ENCODE measurements around the gene SPAG9. TPM values are rescaled to one million over a fixed set of nuclear protein-coding genes. Genes with fewer than 3 reads are reported as not detected.

SPAG9 gene
- total RNA-seq, 1 experiment from 2014 or later, result 77.6 TPM

DNA sequence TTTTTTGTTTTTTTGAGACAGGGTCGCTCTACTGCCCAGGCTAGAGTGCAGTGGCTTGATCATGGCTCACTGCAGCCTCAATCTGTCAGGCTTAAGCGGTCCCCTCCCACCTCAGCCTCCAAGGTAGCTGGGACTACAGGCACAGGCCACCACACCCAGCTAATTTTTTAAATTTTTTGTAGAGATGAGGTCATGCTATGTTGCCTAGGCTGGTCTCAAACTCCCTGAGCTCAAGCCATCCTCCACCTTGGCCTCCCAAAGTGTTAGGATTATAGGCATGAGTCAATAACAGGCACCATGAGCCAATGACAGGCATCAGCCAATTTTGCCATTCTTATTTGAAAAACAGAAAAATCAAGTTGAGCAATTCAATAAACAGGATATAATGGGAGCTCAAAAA lies 125.0 kb downstream of the SPAG9 start:
- H2AFZ ChIP-seq (ENCODE audit: low read depth, low read length, poor library complexity, severe bottlenecking), result no peak overlapping the region
- H3K4me2 ChIP-seq (ENCODE audit: low read length), result no peak overlapping the region
- intact Hi-C loops (cut with micrococcal nuclease), result no loop called here
- no peaks in the 10 kb centered on the region for H3K79me2 ChIP-seq (ENCODE audit: insufficient read depth, low read length)
- H3K9me3 ChIP-seq (ENCODE audit: control insufficient read depth in 1 of 2, insufficient read depth in 1 of 2, low read depth in 1 of 2, low read length in 2 of 2), result no peaks in the 10 kb centered on the region
- no peak for DNase-seq (ENCODE audit: low read depth, low spot score)
- H3K27ac ChIP-seq (ENCODE audit: low read depth, low read length), result no peak overlapping the region
- ChIA-PET CTCF (interaction anchor here (1.4 kb wide), 1 partner anchor 158 kb away, joined by 3 read pairs; the partner anchor contains the start of gene NME1), POLR2A (no interaction called here), RAD21 (ENCODE audit: low non-redundant PET in 1 of 2, low total read pairs in 2 of 2, uncharacterized antibody in 2 of 2, unreplicated experiment in 2 of 2) (no interaction called here)
- TF ChIP-seq EZH2phosphoT487 (IDR thresholded peaks at IDR 0.05; ENCODE audit: borderline replicate concordance), result no peak
- TF ChIP-seq, protein P1, sequence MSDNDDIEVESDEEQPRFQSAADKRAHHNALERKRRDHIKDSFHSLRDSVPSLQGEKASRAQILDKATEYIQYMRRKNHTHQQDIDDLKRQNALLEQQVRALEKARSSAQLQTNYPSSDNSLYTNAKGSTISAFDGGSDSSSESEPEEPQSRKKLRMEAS (IDR thresholded peaks at IDR 0.05), result no peak
- no peak for TF ChIP-seq FOSL1 (IDR thresholded peaks at IDR 0.05; ENCODE audit: low read depth)
- TF ChIP-seq, protein P2, sequence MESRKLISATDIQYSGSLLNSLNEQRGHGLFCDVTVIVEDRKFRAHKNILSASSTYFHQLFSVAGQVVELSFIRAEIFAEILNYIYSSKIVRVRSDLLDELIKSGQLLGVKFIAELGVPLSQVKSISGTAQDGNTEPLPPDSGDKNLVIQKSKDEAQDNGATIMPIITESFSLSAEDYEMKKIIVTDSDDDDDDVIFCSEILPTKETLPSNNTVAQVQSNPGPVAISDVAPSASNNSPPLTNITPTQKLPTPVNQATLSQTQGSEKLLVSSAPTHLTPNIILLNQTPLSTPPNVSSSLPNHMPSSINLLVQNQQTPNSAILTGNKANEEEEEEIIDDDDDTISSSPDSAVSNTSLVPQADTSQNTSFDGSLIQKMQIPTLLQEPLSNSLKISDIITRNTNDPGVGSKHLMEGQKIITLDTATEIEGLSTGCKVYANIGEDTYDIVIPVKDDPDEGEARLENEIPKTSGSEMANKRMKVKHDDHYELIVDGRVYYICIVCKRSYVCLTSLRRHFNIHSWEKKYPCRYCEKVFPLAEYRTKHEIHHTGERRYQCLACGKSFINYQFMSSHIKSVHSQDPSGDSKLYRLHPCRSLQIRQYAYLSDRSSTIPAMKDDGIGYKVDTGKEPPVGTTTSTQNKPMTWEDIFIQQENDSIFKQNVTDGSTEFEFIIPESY (IDR thresholded peaks at IDR 0.05; ENCODE audit: extremely low read depth, insufficient replicate concordance, low read length), result no peak
- no peak for TF ChIP-seq POLR2A (IDR thresholded peaks at IDR 0.05; ENCODE audit: borderline replicate concordance, extremely low read depth, insufficient read depth, insufficient read length)
- no peaks in the 10 kb centered on the region for H3K9me2 ChIP-seq (ENCODE audit: insufficient read depth)
- no peak for ATAC-seq
- H3K4me3 ChIP-seq (replicated peaks in 1 of 2; ENCODE audit: low read depth in 1 of 2, low read length in 2 of 2), result no peak overlapping the region
- no peaks in the 10 kb centered on the region for H3K27me3 ChIP-seq (ENCODE audit: insufficient read depth, low read length)
- no TSS peak for BruUV-seq (replicated peaks)
- no peaks in the 10 kb centered on the region for H3K4me1 ChIP-seq (ENCODE audit: control insufficient read depth in 1 of 2, insufficient read depth in 2 of 2, low read length in 2 of 2)
- no peak overlapping the region for H3K9ac ChIP-seq (ENCODE audit: low read length)
- H4K20me1 ChIP-seq (ENCODE audit: insufficient read depth), result no peaks in the 10 kb centered on the region
- peaks cover 55 to 60% of the 10 kb centered on the region in 2 experiments for H3K36me3 ChIP-seq (ENCODE audit: control insufficient read depth in 1 of 2, insufficient read depth in 2 of 2, low read length in 2 of 2)

DNA sequence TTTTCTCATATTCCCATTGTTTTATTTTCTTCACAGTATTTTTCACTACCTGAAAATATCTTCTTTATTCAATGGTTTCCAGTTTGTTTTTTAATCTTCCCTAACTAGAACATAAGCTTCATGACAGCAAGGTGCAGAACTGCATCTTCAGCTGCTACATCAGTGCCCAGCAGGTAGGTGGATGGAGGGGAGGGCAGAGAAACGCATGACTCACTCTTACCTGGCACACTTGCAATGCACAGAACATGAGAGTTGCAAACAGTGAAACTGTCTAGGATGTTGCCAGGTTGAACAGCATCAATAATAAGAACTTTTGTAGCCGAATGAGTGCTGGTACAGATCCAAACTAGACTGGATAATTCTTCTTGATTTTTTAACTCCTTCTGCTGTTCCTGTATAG lies 127.1 kb downstream of the SPAG9 start:
- BruUV-seq (replicated peaks), result no TSS peak
- intact Hi-C loops (cut with micrococcal nuclease), result no loop called here
- H3K79me2 ChIP-seq (ENCODE audit: insufficient read depth, low read length), result no peaks in the 10 kb centered on the region
- no peaks in the 10 kb centered on the region for H3K9me3 ChIP-seq (ENCODE audit: control insufficient read depth in 1 of 2, insufficient read depth in 1 of 2, low read depth in 1 of 2, low read length in 2 of 2)
- H3K4me2 ChIP-seq (ENCODE audit: low read length), result no peak overlapping the region
- no peaks in the 10 kb centered on the region for H3K9me2 ChIP-seq (ENCODE audit: insufficient read depth)
- ChIA-PET CTCF (no interaction called here), RAD21 (ENCODE audit: low non-redundant PET in 1 of 2, low total read pairs in 2 of 2, uncharacterized antibody in 2 of 2, unreplicated experiment in 2 of 2) (no interaction called here), POLR2A (no interaction called here)
- no peak overlapping the region for H2AFZ ChIP-seq (ENCODE audit: low read depth, low read length, poor library complexity, severe bottlenecking)
- ATAC-seq (no peak), DNase-seq (ENCODE audit: low read depth, low spot score) (no peak)
- H4K20me1 ChIP-seq (ENCODE audit: insufficient read depth), result no peaks in the 10 kb centered on the region
- H3K4me1 ChIP-seq (ENCODE audit: control insufficient read depth in 1 of 2, insufficient read depth in 2 of 2, low read length in 2 of 2), result no peaks in the 10 kb centered on the region
- H3K27ac ChIP-seq (ENCODE audit: low read depth, low read length), result no peak overlapping the region
- H3K36me3 ChIP-seq (ENCODE audit: control insufficient read depth in 1 of 2, insufficient read depth in 2 of 2, low read length in 2 of 2), result peaks cover 58 to 60% of the 10 kb centered on the region in 2 experiments
- H3K9ac ChIP-seq (ENCODE audit: low read length), result no peak overlapping the region
- no peaks in the 10 kb centered on the region for H3K27me3 ChIP-seq (ENCODE audit: insufficient read depth, low read length)
- no peak for TF ChIP-seq SIN3A (IDR thresholded peaks at IDR 0.05; ENCODE audit: low read depth)
- TF ChIP-seq EZH2phosphoT487 (IDR thresholded peaks at IDR 0.05; ENCODE audit: borderline replicate concordance), result no peak
- TF ChIP-seq POLR2AphosphoS5 (IDR thresholded peaks at IDR 0.05; ENCODE audit: low read depth, low read length), result no peak
- H3K4me3 ChIP-seq (replicated peaks in 1 of 2; ENCODE audit: low read depth in 1 of 2, low read length in 2 of 2), result no peak overlapping the region
